Jurkat, Clone E6-1 (cell line): ENCODE results near the gene KRTAP12-1.
"Not testable (repeated sequence)": the region's sequence is repeated elsewhere in the genome, so short reads cannot be mapped to it uniquely, and the experiment has no call there.

Experiments
- DNase-seq: peaks from one replicate; pipeline ENCODE4 v3.0.0-alpha.2; 2011; ENCODE audit warnings: low read depth, low spot score
- H3K4me3 ChIP-seq: 2 replicates; pipeline ENCODE4 v1.5.1; 2011; ENCODE audit warnings: mild to moderate bottlenecking, low read length, control low read depth, moderate library complexity

Gene KRTAP12-1

DNA sequence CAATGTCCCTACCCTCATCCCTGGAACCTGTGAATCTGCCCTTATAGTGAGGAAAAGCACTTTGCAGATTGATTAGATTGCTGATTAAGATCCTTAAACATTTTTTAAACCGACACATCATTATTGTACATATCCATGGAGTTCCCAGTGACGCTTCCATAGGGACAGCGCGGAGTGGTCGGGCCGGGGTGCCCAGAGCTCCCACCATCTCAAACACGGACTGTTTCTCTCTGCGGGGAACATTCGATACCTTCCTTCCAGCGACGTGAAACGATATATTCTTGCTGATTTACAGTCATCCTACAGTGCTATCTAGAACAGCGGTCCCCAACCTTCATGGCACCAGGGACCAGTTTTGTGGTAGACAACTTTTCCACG, 19.0 kb upstream of the KRTAP12-1 start:
- no peak for DNase-seq
- H3K4me3 ChIP-seq, result no peak overlapping the region

DNA sequence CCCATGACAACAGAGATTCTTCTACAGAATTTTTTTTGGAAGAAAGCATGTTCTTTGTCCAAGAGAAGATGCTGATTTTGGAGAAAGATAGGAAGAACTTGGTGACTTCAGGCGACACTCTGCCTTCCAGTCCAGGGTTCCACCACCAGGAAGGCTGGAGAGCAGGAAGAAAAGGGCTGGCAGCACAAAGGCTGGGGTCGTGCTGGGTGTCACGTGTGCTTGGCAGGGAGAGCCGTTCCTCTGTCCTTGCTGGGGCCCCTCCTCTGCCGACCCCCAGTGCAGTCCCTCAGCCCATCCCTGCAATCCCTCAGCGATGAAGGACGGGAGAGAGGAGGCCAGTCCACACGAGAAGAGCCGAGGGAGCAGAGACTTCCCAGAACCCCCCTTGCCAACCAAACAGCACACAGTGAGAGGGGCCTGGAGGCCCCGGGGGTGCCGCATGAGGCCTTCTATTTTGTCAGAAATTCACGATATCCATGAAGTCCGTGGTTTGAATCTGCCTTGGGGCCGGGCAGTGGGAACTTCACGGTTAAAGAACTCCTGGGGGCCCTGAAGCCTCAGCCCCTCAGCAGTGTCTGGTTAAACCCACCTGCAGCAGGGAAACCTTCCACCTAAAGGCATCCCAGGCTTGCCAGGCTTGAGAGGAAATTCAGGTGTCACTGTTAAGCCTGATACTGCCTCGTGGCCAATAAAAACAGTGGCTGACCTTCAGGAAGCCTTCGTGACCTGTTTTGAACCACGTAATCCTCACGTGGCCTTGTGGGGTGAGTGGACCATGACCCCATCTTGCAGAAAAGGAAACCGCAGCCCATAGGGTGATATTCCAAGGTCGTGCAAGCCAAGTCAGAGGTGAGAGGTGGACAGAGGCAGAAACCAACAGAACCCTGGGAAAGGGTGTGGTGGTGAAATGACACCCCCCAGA, 18.4 kb upstream of the KRTAP12-1 start:
- H3K4me3 ChIP-seq, result no peak overlapping the region
- no peak for DNase-seq

DNA sequence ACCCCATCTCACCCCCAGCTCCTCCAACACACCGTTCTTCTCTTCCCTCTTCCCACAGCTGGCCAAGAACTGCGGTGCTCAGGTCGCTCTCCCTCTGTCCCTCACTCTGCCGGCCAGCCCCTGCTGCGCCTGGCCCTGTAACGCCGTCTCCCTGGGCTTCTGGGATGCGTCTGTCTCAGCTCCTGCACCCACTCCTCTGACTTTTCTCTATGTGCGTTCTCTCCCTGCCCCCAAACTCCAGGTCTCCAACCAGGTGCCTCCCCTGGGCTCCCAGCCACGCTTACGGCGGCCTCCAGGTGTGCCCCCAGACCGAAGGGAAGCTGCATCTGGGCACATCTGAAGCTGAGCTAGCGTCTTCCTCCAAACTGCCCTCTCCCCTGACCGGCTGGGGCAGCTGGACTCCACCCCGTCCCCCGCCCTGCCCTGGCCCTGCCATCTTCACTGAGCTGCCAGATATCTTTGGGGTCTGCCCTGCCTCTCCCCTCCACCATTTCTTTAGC, 17.6 kb upstream of the KRTAP12-1 start:
- no peak for DNase-seq
- H3K4me3 ChIP-seq, result no peak overlapping the region

DNA sequence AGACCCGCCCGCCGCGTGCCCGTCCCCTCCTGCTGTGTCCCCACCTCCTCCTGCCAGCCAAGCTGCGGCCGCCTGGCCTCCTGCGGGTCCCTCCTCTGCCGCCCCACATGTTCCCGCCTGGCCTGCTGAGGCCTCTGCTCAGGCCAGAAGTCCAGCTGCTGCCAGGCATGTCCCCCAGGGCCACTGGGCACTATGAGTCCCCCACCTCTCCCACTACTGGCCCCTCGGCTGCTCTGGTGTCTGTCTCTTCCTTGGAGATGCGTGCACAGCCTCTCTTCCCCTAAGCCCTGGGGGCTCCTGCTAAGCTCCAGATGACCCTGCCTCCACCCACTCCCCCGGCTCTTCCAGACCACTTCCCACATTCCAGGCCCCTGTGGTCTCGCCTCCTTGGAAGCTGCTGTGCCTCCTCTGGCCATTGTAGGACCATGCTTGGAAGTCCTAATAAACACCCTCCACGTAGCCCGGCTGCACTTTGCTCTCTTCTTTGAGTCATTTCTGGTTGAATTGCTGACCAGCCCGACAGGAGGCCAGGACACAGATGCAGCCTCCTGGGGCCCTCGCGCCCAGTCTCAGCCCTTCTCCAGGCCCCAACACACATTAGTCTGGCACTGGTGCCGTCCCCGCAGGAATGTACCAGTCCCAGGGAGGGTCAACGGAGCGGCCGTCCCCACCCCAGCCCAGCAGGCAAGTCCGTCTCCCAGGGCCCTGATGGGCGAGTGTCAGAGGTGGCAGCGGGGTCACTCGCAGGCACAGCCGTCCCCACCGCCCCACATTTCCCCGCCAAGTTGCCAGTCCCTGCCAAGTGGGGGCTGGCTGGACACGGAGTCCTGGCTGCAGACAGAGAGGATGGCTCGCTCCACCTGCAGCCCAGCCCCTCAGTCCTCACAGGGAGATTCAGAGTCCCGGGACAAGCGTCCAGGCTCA, 16.1 kb upstream of the KRTAP12-1 start:
- no peak overlapping the region for H3K4me3 ChIP-seq
- DNase-seq, result no peak

DNA sequence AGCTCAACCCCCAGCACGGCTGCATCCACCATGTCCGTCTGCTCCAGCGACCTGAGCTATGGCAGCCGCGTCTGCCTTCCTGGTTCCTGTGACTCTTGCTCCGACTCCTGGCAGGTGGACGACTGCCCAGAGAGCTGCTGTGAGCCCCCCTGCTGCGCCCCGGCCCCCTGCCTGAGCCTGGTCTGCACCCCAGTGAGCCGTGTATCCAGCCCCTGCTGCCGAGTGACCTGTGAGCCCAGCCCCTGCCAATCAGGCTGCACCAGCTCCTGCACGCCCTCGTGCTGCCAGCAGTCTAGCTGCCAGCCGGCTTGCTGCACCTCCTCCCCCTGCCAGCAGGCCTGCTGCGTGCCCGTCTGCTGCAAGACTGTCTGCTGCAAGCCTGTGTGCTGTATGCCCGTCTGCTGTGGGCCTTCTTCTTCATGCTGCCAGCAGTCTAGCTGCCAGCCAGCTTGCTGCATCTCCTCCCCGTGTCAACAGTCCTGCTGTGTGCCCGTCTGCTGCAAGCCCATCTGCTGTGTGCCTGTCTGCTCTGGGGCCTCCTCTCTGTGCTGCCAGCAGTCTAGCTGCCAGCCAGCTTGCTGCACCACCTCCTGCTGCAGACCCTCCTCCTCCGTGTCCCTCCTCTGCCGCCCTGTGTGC, 15.3 kb upstream of the KRTAP12-1 start, which contains the start of gene KRTAP10-12:
KRTAP10-12 (plus strand) TSS at position 1 of the 639 bp plus-strand sequence; CDS start at position 31, 30 bp downstream.
- not testable (repeated sequence) for H3K4me3 ChIP-seq, DNase-seq

DNA sequence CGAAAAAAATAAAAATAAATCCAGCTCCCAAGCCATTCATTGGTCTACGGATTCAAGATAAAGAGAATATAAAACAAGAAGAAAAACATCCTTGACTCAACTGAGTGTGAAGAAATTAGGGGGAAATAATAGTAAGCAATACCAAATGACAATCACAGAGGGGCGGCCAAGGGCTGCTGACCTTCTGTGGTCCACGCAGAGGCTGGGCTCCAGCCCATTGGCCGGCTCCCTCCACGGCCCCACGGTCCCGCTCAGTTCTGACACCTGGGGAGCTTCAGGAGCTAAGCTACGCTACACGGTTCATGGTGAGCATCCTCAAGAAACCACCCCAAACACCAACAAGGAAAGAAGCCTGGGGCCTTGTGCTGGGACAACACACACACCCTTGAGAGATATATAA, 14.6 kb upstream of the KRTAP12-1 start:
- H3K4me3 ChIP-seq, result no peak overlapping the region
- DNase-seq, result no peak

DNA sequence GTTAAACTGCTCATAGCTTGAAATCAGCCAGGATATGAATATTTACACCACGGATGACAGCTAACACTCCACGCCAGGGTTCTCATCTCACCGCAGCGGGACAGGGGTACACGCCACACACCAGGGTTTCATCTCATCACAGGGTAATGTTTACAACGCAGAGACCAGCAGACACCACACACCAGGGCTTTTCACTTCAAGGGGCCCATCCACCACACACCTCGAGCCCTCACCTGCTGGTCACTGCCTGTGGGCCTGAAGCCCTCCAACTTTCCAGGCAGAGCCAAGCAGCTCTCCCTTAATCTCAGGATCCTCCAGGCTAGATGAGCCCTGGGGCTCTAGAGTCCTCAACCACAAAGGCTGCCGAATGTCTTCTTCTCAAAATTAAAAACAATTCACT, 13.7 kb upstream of the KRTAP12-1 start:
- H3K4me3 ChIP-seq, result no peak overlapping the region
- DNase-seq, result no peak

DNA sequence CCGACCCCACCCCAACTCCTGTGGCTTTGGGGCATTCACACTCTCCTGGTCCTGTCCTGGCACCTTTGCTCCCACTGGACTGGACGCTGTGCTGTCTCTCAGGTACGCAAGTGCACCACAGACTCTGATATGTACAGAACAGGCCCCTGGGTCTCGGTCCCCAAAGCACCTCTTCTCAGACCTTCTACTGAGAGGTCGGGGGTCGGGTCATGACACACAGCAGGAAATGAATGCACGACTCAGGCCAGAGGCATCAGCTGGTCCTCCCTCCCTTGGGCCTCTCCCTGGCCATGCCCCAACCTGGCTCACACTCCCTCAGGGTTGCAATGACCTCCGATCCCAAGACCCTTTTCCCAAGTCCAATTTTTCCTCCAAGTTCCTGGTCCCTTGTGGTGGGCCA, 13.2 kb upstream of the KRTAP12-1 start:
- no peak overlapping the region for H3K4me3 ChIP-seq
- DNase-seq, result no peak

DNA sequence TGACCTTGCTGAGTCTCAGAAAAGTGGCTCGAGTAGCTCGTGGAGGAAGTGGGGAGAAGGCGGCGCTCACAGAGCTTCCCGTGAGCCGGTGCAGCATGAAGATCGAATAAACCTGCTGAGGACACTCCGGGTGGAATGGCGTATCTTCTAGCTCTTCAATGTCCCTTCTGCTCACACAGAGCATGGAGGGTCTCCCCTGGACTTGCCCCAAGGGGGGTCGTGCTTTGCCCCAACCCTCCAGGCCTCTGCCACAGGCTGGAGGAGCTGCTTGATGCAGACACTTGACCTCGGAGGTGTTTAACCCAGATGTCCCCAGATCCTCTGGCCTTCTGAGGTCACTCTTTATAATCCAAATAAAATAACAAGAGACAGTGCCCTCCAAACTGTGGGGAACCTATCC, 12.8 kb upstream of the KRTAP12-1 start:
- no peak overlapping the region for H3K4me3 ChIP-seq
- DNase-seq, result no peak

DNA sequence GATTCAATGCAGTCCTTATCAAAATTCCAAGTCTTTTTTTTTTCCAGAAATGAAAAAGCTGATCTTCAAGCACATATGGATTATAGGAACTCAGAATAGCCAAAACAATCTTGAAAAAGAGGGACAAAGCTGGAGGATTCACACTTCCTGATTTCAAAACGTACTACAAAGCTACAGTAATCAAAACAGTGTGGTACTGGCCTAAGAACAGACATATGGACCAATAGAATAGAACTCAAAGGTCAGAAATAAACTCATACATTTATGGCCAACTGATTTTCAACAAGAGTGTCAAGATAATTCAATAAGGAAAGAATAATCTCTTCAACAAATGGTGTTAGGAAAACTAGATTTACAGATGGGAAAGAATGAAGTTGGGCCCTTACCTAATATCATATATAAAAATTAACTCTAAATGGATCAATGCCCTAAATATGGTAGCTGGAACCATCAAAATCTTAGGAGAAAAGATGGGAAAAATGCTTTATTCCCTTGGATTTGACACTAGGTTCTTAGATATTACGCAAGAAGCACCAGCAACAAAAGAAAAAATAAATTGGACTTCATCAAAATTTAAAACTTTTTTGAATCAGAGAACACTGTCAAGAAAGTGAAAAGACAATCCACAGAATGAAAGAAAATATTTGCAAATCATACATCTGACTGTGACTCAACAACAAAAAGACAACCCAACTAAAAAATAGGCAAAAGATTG, 11.0 kb upstream of the KRTAP12-1 start:
- no peak overlapping the region for H3K4me3 ChIP-seq
- no peak for DNase-seq

DNA sequence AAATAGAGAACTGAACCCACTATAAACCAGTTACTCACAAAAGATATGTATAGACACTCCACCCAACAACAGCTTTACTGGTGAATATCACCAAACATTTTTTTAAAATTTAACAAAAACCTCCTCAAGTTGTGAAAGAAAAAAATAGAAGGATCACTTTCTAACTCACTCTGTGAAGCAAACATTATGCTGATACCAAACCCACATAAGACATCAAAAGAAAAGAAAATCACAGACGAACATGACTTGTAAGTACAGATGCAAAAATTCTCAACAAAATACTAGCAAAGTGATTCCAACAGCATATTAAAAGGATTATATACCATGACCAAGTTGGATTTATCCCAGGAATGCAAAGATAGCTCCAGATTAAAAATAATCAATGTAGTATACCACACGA, 9.7 kb upstream of the KRTAP12-1 start:
- H3K4me3 ChIP-seq, result no peak overlapping the region
- DNase-seq, result no peak

DNA sequence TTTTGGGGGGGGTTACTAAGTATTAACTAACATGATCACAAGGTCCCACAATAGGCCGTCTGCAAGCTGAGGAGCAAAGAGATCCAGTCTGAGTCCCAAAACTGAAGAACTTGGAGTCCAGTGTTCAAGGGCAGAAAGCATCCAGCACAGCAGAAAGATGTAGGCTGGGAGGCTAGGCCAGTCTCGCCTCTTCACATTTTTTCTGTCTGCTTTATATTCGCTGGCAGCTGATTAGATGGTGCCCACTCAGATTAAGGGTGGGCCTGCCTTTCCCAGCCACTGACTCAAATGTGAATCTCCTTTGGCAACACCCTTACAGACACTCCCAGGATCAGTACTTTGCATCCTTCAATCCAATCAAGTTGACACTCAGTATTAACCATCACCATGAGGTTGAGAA, 7.8 kb upstream of the KRTAP12-1 start:
- not testable (repeated sequence) for DNase-seq, H3K4me3 ChIP-seq

DNA sequence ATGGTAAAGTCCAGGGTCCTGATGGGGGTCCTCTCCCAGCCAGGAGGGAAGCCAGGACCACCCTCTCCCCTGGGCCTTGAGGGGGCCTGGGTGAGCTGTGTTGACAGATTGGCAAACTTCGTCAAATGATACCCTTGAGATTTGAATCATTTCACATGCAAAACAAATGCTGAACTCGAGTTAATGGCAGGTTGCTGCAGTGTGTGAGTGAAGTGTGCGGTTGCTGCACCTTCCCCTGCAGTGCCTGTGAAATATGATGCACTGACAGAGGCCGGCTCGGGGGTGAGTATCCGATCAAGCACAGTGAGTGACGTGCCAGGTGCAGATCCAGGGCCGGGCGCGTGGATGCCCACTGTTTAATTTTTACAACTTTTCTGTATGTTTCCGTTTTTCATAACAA, 5.7 kb upstream of the KRTAP12-1 start:
- no peak for DNase-seq
- H3K4me3 ChIP-seq, result no peak overlapping the region

DNA sequence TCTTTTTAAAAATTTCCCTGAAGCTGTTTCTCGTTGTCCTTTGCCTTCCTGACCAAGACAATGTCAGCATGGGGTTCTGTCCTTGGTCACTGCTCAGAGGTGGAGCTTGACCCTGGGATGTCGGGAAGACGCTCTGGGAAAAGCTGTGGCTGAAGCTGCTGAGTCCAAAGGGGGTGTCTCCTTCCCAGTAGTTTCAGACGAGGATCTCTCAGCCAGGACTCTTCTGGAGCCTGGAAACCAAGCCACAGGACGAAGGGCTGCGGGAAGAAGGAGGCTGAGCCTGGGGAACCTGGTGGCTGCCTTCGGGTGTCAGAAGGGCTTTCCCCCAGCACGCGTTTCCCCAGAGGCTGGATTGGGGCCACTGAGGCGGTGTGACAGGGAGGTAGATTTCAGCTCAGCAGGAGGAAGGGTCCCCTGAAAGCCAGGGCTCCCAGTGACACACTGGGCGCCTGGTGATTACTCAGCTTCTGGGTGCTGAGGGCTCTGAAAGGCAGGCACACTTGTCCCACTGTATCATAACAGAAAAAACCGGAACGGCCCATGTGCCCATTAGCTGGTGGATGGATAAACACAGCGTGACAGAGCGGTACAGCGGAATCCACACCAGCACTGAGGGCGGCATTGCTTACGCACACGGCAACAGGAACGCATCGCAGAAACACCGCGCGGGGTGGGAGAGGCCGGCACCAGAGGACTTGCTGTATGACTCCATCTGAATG, 5.0 kb upstream of the KRTAP12-1 start:
- no peak overlapping the region for H3K4me3 ChIP-seq
- no peak for DNase-seq

DNA sequence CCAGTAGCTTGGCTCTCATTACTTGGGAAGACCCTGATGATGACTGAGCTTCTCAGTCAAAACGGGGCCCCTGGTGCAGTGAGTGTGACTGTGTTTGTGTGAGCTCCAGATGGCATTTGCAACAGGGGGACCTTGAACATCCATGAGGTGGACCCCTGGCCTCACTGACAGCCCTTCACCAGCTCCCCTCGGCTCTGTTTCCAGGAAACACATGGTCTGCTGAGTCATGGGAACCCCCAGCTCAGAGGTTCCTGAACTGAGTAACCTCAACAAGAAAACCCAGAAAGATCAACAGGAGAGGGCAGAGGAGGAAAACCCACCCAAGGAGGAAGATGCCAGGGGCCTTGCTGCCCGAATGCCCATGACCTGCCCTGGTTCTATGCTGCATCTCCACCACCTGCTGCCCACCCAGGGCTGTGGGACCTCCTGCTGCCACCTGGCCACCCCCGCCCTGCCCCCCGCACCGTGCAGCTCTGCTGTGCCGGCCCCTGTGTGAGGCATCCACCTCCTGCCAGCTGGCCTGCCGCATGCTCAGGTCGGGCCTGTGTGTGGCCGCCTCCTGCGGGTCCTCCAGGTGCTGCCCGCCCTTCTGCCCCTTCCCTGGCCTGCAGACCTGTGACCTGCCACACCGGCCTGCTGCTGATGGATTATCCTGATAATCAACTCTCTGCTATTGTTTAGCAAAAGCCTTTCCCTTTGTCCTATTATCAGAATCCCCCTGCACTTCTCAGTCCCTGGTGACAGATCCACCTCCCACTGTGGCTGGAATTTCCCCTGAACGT, 4.2 kb upstream of the KRTAP12-1 start:
- DNase-seq, result no peak
- H3K4me3 ChIP-seq, result no peak overlapping the region

DNA sequence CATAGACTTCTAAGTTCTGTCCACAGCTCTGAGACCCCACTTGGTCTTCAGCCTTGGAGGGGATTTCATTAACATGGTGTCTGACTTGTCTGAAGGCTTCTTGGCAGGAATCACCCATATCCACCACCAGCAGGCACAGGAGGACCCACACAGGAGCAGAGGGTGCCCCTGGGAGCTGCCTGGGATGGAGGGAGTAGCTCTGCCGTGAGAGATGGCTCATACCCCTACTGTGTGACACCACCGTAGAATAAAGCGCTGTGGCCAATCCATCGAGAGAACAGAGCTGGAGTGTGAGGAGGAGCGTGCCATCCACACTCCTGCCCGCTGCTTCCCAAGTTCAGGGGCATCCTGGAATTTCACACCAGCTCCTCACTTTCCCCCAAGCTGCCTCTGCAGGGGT, 3.1 kb upstream of the KRTAP12-1 start:
- not testable (repeated sequence) for DNase-seq, H3K4me3 ChIP-seq

DNA sequence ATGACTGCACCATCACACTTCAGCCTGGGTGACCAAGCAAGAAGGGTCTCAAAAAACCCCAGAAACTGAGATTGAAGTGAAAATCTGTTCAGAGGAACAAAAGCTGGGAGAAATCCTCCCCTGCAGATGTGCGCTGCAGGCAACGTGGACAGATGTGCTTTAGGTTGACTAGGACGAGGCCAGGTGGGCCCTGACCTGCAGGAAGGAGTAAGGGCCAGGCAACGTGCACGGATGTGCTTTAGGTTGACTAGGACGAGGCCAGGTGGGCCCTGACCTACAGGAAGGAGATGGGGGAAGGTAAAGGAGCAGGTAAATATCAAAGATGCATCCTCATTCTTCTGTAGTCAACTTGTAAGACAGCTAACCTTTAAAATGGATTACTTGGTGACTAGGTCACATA, 2.5 kb upstream of the KRTAP12-1 start:
- DNase-seq, result no peak
- no peak overlapping the region for H3K4me3 ChIP-seq
